Right kidney (tissue), 1 donor: ENCODE results near the gene SCD5.

ENCODE experiments used
- DNase-seq: peaks from one replicate; pipeline ENCODE4 v3.0.0-alpha.2; 2016

Gene SCD5

GRCh38 chr4:82797405-82798111 is 1.0 kb downstream of the SCD5 start:
- peak; percentile 74 for DNase-seq

DNA sequence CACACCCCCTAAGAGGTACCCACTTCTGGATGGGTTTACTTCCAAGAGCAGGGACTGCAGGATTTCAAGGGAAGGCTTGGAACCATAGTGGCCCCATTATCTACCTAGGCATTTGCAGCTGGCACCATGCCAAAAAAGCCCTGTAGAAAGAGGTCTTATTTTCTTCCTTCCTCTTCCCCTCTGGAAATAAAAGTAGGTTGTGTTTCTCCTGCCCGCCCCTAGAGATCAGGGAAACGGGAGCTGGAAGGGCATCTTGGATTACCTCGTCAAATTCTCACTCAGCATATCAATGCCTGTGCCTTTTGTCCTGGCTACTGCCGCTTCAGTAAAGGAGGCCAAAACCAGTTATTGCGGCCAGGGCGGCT is 1.6 kb downstream of the SCD5 start:
- no peak for DNase-seq

GRCh38 chr4:82792912-82793649 is 5.5 kb downstream of the SCD5 start:
- no peak for DNase-seq

- no peak for DNase-seq
Observed at GRCh38 chr4:82791179-82791578, 7.4 kb downstream of the SCD5 start.

- DNase-seq = no peak
Observed at GRCh38 chr4:82790060-82790660, 8.4 kb downstream of the SCD5 start.

DNA sequence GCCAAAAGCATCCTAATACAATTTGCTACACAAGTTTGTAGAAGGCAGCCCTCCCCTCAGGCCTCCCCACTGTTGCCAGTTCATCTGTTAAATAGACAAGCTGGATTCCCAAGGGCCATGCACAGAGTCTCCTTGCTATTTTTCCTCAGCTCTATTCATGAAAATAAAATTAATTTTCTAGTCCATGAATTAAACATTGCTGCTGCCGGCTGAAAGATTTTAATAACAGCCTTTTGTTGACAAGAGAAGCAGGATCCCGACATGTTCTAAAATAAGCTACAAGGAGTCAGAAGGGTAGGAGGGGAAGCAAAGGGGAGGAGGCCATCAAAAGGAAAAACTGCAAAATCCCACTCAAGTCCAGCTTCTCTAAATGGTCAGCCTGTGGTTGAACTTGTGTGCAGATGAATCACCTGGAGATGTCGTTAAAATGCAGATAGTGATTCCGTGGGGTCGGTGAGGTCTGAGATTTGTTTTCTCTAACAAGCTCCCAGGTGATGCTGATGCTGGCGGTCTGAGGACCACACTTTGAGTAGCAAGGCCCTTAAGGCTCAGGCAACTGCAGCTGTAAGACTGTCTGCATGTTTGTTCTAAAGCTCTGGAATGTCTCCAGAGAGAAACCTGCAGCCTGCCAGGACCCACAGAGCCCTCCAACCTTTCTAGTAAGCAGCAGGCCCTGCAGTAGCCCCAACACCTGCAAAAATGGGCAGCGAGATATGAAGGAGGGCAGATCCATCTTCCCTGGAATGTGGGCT is 9.4 kb downstream of the SCD5 start:
- no peak for DNase-seq

GRCh38 chr4:82787342-82787741 is 11.3 kb downstream of the SCD5 start:
- no peak for DNase-seq

DNA sequence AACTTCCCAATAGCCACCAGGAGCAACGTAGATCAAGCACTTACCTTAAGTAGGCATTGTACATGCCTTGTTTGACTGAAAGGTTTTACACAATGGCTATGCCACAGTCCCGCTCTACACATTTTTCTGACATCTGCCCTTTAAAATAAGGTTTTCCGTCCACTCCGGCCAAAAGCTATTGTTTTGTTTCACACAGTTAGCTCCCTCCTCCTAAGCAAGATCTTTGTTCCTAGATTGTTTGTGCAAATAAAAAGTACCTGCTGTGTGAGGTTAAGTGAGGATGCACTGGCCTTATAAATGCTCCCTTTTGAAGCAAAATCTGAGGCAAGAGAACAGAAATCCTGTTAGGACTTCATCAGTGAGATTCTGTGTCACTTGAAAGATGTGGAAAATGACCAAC is 11.8 kb downstream of the SCD5 start:
- DNase-seq = no peak

DNA sequence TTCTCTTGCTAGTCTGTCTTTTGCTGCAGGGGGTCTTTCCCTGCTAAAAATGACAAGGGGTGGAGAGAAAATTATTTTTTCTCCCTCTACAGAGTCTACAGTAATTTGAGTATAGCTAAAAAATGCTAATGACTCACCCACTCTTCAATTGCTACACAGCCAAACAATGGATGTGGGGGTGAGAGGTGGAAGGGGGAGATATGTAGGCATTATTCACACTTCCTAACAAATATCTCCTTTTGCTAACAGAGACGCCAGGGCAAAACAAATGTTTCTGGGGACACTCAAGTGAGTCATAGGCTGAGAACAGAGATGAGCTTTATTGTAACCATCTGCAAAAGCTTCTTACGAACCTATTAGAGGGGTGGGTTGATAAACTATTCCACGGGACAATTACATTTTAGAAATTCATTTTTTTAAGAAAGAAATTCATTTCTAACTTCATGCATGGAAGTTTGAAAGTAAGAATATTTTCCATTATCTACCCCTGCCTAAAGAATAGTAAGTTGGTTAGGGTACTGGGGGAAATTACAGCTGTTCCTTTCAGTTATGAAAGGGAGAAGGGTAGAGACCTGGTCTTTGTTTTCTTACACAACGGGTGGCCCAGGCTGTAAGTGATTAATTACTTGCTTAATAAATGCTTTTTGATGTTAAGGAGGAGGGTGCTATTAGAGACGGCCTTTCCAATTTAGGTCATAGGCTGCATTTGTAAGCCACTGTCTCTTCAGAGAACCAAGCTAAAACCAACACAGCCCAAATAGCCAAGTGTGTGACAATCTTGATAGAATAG is 12.8 kb downstream of the SCD5 start:
- no peak for DNase-seq

DNA sequence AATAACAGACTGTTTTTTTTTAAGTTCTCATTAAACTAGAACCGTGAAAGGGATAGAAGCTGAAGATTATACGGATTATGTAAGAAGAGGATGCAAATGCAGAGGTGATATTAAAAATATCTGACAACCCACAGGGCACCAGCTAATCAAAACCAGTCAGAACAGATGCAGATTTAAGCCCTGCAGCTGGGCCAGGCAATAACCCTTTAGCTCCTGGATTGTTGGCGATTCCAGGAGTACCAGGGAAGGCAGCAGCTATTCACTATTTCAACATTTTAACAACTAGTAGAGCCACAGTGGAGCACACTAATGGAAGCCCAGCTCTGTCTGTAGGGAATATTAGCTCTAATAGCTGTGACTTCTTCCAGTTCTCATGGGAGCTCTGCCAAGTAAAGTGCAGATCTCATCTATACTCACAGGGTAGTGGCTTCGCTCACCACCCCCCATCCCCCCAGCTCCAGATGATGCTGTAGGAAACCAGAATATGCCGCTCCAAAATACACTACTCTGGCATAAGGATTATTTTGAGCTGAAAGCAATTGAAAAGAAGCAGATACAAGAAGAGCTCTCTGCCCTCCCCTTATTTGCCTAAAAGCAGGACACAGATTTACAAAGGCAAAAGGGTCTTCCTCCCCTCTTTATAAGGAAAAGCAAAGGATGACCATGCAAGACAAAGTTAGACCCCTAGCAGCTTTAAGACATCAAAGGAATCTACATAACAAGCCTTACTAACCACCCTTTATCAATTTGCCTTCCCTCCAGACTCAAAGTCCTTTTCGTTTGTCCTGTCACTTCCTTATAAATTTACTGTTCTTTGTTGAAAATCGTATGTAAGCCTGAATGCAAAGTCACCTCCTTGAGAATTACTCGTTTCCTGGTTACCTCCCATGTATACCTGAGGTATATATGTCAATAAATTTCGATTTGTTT is 13.7 kb downstream of the SCD5 start:
- DNase-seq = no peak

- no peak for DNase-seq
Observed at GRCh38 chr4:82782626-82783345, 15.8 kb downstream of the SCD5 start.

GRCh38 chr4:82780752-82781231 is 17.8 kb downstream of the SCD5 start:
- peak; percentile 61 for DNase-seq

DNA sequence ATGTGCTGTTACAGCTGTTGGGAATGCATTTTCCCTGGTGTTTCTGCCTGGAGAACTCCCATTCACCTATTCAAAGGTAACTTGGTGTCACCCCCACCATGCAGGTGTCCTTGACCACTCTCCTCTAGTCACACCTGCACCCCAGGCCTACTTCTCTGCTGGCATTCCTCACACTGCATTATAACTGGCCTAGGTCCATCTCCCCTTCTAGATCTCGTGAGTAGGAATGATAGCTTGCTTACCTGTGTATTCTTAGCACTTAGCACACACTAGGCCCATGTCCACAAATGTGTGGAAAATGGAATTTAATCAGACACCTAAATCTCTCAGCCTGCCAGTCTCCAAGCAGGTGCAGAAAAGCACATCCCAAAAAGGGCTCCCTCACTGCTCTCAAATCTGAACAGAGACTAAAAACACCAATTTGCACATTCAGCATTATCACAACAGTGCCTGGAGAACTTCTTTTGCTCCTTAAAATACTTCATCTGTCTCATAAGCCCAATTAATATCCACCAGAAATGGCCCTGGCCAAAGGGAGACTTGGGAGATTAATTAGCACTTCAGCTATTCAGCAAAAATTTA is 18.3 kb downstream of the SCD5 start:
- no peak for DNase-seq

- DNase-seq = no peak
Observed at GRCh38 chr4:82779032-82779431, 19.6 kb downstream of the SCD5 start.

GRCh38 chr4:82777857-82778525 is 20.6 kb downstream of the SCD5 start:
- DNase-seq = no peak

- DNase-seq = no peak
Observed at GRCh38 chr4:82776925-82777542, 21.6 kb downstream of the SCD5 start.

DNA sequence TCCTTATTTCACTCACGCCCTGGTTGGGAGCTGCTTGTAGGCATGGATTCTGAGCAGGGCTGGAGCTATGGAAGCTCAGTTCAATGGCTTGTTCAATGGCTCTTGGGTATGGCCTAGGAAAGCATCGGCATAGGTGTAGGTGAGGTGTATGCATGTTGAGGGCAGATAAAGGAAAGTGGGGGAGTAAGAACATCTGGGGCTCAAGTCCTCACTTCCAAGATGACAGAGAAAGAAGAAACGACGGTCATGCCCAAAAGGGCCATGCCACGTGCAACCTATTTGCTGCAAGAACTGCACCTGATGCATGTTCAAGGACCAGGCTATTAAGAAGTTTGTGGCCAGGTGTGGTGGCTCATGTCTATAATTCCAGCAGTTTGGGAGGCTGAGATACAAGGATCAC is 23.4 kb downstream of the SCD5 start:
- DNase-seq = no peak

DNA sequence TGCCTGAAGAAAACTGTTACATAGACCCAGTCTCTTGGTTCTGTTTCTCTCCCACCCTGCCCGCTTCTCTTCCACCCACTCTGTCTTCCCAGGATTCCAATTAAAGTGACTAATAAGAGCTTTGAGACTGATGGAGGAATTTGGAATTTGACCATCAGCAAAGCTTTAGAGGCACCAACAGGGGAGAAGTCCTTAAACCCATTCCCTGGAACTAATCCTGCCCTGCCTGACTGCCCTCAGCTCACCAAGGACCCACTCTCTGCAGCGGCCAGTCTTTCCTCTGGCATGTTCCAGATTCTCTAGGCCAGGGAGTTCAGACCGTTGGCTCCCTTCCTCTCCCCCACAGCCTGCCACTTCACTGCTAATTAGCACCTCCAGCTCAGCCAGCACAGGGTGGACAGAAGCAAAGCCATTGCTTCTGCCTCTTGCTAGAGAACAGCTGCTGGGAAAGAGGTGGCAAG is 23.9 kb downstream of the SCD5 start:
- DNase-seq = no peak

DNA sequence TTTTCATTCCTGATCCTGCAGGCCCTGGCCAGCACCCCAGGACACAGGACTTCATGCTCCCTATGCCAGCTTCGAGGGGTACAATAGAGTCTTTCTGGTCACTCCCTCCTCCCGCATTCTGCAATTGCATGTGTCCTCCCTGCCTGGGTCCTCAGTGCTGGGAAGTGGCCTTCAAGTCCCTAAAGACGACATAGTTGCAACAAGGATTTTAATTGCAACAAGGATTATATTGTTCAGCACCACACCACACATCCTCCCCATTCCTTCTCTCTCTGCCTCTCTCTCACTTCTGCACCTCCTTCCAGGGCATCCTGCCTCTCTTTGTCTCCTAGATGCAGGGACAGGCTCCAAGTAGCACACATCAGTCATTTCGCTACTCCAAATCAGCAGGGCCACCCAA is 25.5 kb downstream of the SCD5 start:
- DNase-seq = no peak
